Astrocyte of the cerebellum (primary cell): ENCODE data around the gene KCND3.

Source experiments
- DNase-seq: peaks from one replicate; pipeline ENCODE4 v3.0.0-alpha.2; 2011; ENCODE audit warnings: low read depth
- H3K4me3 ChIP-seq: 2 replicates; pipeline ENCODE4 v1.5.1; 2011; ENCODE audit warnings: mild to moderate bottlenecking, low read depth, low read length, moderate library complexity
- CTCF ChIP-seq: IDR thresholded peaks from 2 replicates; pipeline ENCODE4 v1.5.1; 2012; ENCODE audit warnings: low read length, low read depth, moderate library complexity, mild to moderate bottlenecking; ENCODE audit errors: missing control alignments
- in situ Hi-C: cut with HindIII; loops from 2 replicates; pipeline ENCODE4 v1.10.0; 2017; ENCODE audit warnings: low sequenced_read_pairs

Gene KCND3

DNA sequence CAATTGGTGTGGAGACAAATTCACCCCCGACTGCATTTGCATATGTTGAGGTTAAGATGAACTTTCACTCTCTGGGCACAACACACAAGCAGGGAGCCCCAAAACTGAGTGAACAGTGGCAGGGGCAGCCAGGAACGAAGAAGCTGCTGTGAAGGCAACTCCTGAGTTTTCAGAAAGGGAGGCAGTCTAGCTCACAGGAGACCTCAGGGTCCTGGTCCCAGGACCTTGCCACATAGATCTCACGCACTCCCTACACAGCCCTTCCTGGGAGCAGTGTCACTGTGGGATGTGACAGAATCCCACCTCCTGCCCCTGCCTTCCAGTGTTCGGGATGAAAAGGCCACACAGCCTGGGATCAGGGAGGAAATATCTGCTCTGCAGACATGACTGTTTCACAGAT is 60.9 kb downstream of the KCND3 start:
- DNase-seq, result no peak
- TF ChIP-seq CTCF, result no peak
- H3K4me3 ChIP-seq, result no peak overlapping the region
- in situ Hi-C loops, result no loop called here

GRCh38 chr1:111927652-111928051 is 61.8 kb downstream of the KCND3 start:
- no peak for DNase-seq
- no peak overlapping the region for H3K4me3 ChIP-seq
- no peak for TF ChIP-seq CTCF
- in situ Hi-C loops, result no loop called here

DNA sequence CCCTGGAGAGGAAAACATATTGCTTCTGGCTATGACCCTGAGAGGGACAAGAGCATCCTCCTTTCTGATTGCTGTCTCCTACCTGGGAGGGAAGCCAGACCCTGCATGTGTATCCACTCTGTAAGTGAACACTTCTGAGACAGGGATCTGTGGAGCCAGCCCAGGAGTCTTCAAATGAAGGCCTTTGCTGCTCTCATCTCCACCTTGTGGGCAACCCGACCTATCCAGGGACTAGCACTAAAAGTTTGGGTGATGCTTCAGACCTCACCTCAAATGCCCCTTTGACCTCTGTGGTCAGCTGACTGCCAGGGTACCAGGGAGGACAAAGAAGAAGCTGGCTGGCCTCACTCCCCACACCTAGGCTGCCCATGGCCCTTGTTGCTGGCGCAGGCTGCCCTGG is 64.7 kb downstream of the KCND3 start:
- TF ChIP-seq CTCF, result no peak
- no peak overlapping the region for H3K4me3 ChIP-seq
- no peak for DNase-seq
- in situ Hi-C loops, result no loop called here

GRCh38 chr1:111923766-111924165 is 65.7 kb downstream of the KCND3 start:
- DNase-seq, result no peak
- in situ Hi-C loops, result no loop called here
- H3K4me3 ChIP-seq, result no peak overlapping the region
- no peak for TF ChIP-seq CTCF

GRCh38 chr1:111921948-111922347 is 67.5 kb downstream of the KCND3 start:
- H3K4me3 ChIP-seq, result no peak overlapping the region
- TF ChIP-seq CTCF, result no peak
- no peak for DNase-seq
- in situ Hi-C loops, result no loop called here

GRCh38 chr1:111920221-111921024 is 69.0 kb downstream of the KCND3 start:
- in situ Hi-C loops, result no loop called here
- no peak overlapping the region for H3K4me3 ChIP-seq
- no peak for TF ChIP-seq CTCF
- no peak for DNase-seq
